ENCODE results near the gene MTIF3.

The MTIF3 gene, protein sequence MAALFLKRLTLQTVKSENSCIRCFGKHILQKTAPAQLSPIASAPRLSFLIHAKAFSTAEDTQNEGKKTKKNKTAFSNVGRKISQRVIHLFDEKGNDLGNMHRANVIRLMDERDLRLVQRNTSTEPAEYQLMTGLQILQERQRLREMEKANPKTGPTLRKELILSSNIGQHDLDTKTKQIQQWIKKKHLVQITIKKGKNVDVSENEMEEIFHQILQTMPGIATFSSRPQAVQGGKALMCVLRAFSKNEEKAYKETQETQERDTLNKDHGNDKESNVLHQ

DNA sequence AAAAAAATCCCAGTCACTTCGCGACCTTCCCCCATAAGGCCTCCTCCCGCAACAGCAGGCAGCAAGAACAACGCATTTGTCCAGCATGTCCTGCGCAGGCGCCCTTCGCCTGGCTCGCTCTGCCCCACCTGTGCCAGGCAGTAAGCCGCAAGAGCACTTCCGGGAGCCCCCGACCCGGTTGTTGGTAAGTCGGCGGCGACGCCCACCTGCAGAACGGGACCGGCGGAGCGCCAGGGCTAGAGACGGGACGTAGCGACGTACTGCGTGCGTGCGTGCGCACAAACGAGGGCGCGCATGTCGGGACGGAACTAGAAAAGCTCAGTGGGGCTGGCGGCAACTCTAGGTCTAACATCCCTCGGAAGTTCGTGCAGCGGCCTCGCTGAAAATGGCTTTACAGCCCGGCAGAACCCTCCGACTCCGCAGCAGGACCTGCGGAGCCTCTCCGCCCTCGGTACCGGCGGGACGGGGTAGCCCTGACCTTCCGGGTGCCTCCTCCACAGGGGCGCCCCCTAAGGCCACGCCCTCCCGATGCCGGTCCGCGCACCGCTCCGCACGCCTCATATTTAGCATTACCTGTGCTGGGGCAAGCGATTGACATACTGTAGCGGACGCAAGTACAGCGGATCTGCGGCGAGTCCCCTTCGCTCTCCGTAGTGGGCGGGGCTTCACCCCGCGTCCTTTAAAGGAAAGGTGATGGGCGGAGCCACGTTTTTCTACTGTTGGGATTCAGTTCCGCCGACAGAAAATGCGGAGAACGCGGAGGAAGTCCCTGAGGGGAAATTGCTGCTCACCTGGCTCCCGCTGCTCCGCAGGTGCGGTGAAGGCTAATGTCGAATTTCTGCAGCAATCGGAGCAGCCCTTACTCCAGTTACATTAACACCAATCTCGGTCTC, at the start of gene MTIF3:
Gene MTIF3 (minus strand): TSS at position 629 of the 893 bp plus-strand sequence. CDS start 10,116 bp downstream, outside the sequence.
- DNase-seq (ENCODE audit: low spot score): peak; percentile 65

- DNase-seq (ENCODE audit: low spot score): no peak
These were observed 47.3 kb upstream of the MTIF3 start for GRCh38 chr13:27497563-27498230.

- no peak for DNase-seq (ENCODE audit: low spot score)
These were observed 46.3 kb upstream of the MTIF3 start for GRCh38 chr13:27496536-27497273.

DNA sequence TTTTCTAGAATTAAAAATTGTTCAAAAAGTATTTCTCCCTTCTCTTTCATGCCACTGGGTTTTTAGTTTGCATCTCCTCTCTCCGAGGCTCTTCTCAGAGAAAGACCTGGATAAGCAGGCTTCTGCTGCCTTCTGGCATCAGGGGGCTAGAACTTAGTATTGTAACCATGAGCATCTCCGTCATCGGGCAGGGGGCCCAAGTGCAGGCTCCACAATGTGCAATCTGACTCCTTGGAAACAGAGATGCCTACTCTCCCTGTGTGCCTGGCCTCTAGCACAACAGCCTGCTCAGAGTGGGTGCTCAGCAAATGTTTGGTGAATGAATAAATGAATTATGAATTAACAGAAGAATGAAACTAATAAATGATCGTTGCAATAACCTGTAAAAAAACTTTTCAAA, 45.6 kb upstream of the MTIF3 start:
- no peak for DNase-seq (ENCODE audit: low spot score)

GRCh38 chr13:27495551-27495950, 45.2 kb upstream of the MTIF3 start:
- no peak for DNase-seq (ENCODE audit: low spot score)

GRCh38 chr13:27493981-27494380, 43.6 kb upstream of the MTIF3 start:
- no peak for DNase-seq (ENCODE audit: low spot score)

- no peak for DNase-seq (ENCODE audit: low spot score)
These were observed 39.1 kb upstream of the MTIF3 start for GRCh38 chr13:27489456-27489855.

GRCh38 chr13:27487776-27488175, 37.4 kb upstream of the MTIF3 start:
- DNase-seq (ENCODE audit: low spot score): no peak

- no peak for DNase-seq (ENCODE audit: low spot score)
These were observed 33.1 kb upstream of the MTIF3 start for GRCh38 chr13:27483421-27483820.

GRCh38 chr13:27482983-27483382, 32.6 kb upstream of the MTIF3 start:
- no peak for DNase-seq (ENCODE audit: low spot score)

DNA sequence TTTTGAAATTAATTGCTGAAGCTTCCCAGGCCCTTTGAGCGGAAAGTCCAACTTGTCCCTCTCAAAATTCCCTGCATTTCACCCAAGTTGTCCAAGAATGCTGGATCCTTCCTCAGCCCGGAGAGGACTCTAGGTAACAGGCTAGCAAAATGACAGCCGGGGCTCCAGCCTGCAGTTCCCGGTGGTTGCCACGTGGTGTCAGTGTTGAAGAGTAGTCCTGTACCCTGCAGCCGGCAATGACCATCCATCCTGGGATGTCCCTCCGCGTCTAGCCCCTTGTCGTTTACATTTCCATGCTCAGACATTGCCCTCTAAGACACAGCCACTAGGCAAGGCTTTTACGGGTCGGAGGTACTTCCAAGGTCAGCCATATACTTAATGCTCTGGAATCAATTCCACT, 31.4 kb upstream of the MTIF3 start:
- DNase-seq (ENCODE audit: low spot score): peak; percentile 27

DNA sequence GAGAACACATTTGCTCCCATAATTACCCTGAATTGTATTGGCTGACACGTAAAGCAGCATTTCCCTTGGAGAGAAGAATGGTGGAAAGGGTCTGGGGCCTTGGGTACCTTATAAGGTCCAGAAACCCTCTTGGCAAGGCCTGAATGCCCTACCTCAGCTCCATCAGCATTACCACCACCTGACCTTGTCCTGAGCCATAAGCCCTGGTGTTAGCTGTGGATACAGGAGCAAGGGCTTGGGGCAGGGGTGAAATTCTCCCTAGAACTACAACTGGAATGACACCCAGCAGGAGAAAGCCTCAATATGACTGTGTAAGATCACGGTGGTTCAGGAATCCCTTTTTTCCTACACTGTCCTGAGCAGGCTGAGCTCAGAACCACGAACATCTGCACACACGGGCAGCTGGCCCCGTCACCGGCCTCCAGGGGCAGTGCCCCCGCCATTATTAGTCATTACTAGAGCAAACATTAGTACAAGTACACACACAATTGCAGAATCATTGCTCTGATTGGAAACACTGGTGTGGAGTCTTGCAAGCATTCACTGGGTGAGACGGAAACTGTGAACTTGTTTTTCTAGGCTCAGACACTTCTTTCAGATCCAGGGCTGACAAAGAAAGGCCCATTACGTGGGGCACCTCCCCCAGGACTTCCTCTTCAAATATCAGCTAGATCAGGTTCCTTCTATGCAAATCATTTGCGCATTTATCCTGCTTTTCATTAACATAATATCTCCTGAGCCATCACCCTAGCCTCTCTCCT, 26.8 kb upstream of the MTIF3 start:
- DNase-seq (ENCODE audit: low spot score): no peak

- DNase-seq (ENCODE audit: low spot score): no peak
These were observed 24.4 kb upstream of the MTIF3 start for GRCh38 chr13:27474751-27475268.

- no peak for DNase-seq (ENCODE audit: low spot score)
These were observed 22.6 kb upstream of the MTIF3 start for GRCh38 chr13:27472941-27473340.

- no peak for DNase-seq (ENCODE audit: low spot score)
These were observed 22.1 kb upstream of the MTIF3 start for GRCh38 chr13:27472441-27472840.

GRCh38 chr13:27470075-27470820, 19.9 kb upstream of the MTIF3 start:
- no peak for DNase-seq (ENCODE audit: low spot score)

DNA sequence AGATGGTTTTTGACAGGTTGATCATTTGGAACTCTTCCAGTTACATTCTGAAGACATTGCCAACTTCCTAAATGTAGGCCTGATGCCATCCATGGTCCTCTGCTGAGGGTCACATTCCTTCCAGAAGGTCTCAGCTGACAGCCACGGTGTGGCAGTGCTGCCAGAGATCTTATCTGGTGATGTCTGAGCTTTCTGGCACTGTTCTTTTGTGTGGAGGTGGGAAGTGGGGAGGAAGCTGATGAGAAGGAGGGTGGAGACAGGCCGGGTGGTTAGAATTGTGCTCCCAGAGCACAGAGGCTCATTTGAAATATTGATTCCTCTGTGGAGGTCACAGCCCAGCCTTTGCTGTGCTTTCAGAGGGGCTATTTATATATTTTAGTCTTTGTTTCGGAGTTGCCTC, 16.1 kb upstream of the MTIF3 start:
- DNase-seq (ENCODE audit: low spot score): no peak

GRCh38 chr13:27465611-27466010, 15.2 kb upstream of the MTIF3 start:
- DNase-seq (ENCODE audit: low spot score): no peak

DNA sequence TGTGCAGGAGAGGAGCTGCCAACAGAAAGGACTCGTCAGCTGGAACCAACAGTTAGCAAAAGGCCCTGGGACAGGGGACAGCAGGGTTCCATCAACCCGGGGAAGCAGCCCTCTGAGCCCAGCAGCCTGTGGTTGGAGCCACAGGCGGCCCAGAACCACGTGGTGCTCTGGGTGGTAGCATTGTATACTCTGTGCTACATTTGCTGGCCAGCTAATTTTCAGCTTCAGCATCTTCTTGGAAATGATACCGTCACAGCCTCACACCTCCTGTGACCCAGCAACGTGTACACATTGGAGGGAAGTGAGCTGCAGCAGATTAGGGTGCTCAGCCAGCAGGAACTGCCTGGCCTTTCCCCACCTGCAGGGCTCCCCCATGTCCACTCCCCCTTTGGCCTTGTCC, 13.1 kb upstream of the MTIF3 start:
- no peak for DNase-seq (ENCODE audit: low spot score)

- DNase-seq (ENCODE audit: low spot score): no peak
These were observed 11.7 kb upstream of the MTIF3 start for GRCh38 chr13:27461940-27462584.

Measured in kidney capillary endothelial cell (primary cell).